PC-3 (cell line): ENCODE results near the gene PITX1.

ENCODE experiments used
- EZH2 ChIP-seq: fragments of 300-600 bp; sonication (generic); IDR thresholded peaks from one replicate; pipeline ENCODE4 v1.6.1; 2017; ENCODE audit warnings: antibody characterized with exemption, mild to moderate bottlenecking, low read length; ENCODE audit not compliant: unreplicated experiment
- EZH2phosphoT487 ChIP-seq: fragments of 300-600 bp; sonication (generic); IDR thresholded peaks from 2 replicates; pipeline ENCODE4 v1.6.1; 2018; ENCODE audit warnings: mild to moderate bottlenecking, antibody characterized with exemption, low read length, borderline replicate concordance
- TF ChIP-seq, protein P1 (sequence below): fragments of 300-600 bp; sonication (generic); conservative IDR thresholded peaks from 2 replicates; pipeline ENCODE4 v1.5.1; 2017; ENCODE audit warnings: antibody characterized with exemption, low read depth, mild to moderate bottlenecking, low read length

DNA sequence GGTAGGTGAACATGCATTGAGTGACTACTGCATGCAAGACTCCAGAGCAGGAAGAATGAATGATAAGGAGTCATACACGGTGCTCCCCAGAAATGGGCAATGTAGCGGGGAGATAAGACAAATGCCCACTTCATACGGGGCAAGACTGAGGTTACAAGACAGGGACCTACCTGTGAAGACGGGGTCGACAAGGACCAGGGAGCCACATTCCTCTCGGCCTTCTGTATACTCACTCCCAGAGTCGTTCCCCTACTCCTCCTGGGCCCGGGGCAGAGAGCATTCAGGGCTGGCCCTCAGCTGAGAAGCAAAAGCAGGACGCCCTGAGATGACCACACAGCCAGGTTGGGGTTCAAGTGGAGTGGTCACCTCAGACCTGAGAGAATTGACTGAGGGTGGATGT is 26.7 kb downstream of the PITX1 start:
- TF ChIP-seq, protein P1, sequence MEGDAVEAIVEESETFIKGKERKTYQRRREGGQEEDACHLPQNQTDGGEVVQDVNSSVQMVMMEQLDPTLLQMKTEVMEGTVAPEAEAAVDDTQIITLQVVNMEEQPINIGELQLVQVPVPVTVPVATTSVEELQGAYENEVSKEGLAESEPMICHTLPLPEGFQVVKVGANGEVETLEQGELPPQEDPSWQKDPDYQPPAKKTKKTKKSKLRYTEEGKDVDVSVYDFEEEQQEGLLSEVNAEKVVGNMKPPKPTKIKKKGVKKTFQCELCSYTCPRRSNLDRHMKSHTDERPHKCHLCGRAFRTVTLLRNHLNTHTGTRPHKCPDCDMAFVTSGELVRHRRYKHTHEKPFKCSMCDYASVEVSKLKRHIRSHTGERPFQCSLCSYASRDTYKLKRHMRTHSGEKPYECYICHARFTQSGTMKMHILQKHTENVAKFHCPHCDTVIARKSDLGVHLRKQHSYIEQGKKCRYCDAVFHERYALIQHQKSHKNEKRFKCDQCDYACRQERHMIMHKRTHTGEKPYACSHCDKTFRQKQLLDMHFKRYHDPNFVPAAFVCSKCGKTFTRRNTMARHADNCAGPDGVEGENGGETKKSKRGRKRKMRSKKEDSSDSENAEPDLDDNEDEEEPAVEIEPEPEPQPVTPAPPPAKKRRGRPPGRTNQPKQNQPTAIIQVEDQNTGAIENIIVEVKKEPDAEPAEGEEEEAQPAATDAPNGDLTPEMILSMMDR: no peak
- TF ChIP-seq EZH2: no peak
- no peak for TF ChIP-seq EZH2phosphoT487
